ENCODE measurements around the gene PPM1B. TPM values are rescaled to one million over a fixed set of nuclear protein-coding genes. Genes with fewer than 3 reads are reported as not detected.

The PPM1B gene
- total RNA-seq (36.3 TPM), polyA plus RNA-seq (55.4 TPM)
- long read RNA-seq, donor 1, partial matches to known transcripts = 0 of 1 reads
- long read RNA-seq, donor 1, other reads (novel, unspliced or antisense) = 0 of 1 reads
- long read RNA-seq, donor 2, transcript PPM1B-201 (6 exons, 2,606 nt) = minor isoform, 10 of 23 reads
- long read RNA-seq, donor 2, transcript PPM1B-204 (6 exons, 3,877 nt) = major isoform, 13 of 23 reads
- long read RNA-seq, donor 2, partial matches to known transcripts = 0 of 23 reads
- long read RNA-seq, donor 2, other reads (novel, unspliced or antisense) = 0 of 23 reads
- long read RNA-seq, donor 3, transcript PPM1B-204 (6 exons, 3,877 nt) = minor isoform, 5 of 27 reads
- long read RNA-seq, donor 3, transcript PPM1B-201 (6 exons, 2,606 nt) = major isoform, 10 of 27 reads
- long read RNA-seq, donor 3, partial matches to known transcripts = 11 of 27 reads
- long read RNA-seq, donor 3, other reads (novel, unspliced or antisense) = 0 of 27 reads
- long read RNA-seq, donor 4, transcript PPM1B-201 (6 exons, 2,606 nt) = major isoform, 8 of 19 reads
- long read RNA-seq, donor 4, partial matches to known transcripts = 8 of 19 reads
- long read RNA-seq, donor 4, other reads (novel, unspliced or antisense) = 0 of 19 reads
- long read RNA-seq, donor 5, transcript PPM1B-201 (6 exons, 2,606 nt) = major isoform, 9 of 16 reads
- long read RNA-seq, donor 5, transcript PPM1B-204 (6 exons, 3,877 nt) = minor isoform, 6 of 16 reads
- long read RNA-seq, donor 5, partial matches to known transcripts = 0 of 16 reads
- long read RNA-seq, donor 5, other reads (novel, unspliced or antisense) = 0 of 16 reads
- long read RNA-seq, donor 6, transcript PPM1B-201 (6 exons, 2,606 nt) = major isoform, 5 of 8 reads
- long read RNA-seq, donor 6, partial matches to known transcripts = 0 of 8 reads
- long read RNA-seq, donor 6, other reads (novel, unspliced or antisense) = 0 of 8 reads
- long read RNA-seq, donor 7, transcript PPM1B-201 (6 exons, 2,606 nt) = major isoform, 9 of 21 reads
- long read RNA-seq, donor 7, partial matches to known transcripts = 9 of 21 reads
- long read RNA-seq, donor 7, other reads (novel, unspliced or antisense) = 0 of 21 reads
- long read RNA-seq, donor 8, partial matches to known transcripts = 0 of 3 reads
- long read RNA-seq, donor 8, other reads (novel, unspliced or antisense) = 0 of 3 reads
- long read RNA-seq, donor 9, partial matches to known transcripts = 8 of 12 reads
- long read RNA-seq, donor 9, other reads (novel, unspliced or antisense) = 0 of 12 reads
- long read RNA-seq, donor 10, transcript PPM1B-204 (6 exons, 3,877 nt) = minor isoform, 7 of 20 reads
- long read RNA-seq, donor 10, transcript PPM1B-201 (6 exons, 2,606 nt) = major isoform, 13 of 20 reads
- long read RNA-seq, donor 10, partial matches to known transcripts = 0 of 20 reads
- long read RNA-seq, donor 10, other reads (novel, unspliced or antisense) = 0 of 20 reads

- Histone ChIP-seq H3K4me1 (ENCODE audit: control insufficient read depth in 2 of 2, insufficient read depth in 2 of 2, low read length in 2 of 2) (no peaks in the 10 kb centered on the region), H3K36me3 (ENCODE audit: control insufficient read depth in 2 of 2, insufficient read depth in 2 of 2, low read length in 1 of 2) (peaks cover 0 to 4% of the 10 kb centered on the region in 2 donors)
- peak in 2 of 9 donors; percentile 19 to 97 for DNase-seq (ENCODE audit: low read depth in 6 of 9, low spot score in 9 of 9)
Measured at GRCh38 chr2:44168681-44169154, at the start of gene PPM1B. Gene PPM1B, plus strand, starts transcription at chr2:44168875. Its CDS starts 32,325 bp downstream, at chr2:44201200.

GRCh38 chr2:44119878-44120277, 48.8 kb upstream of the PPM1B start:
- DNase-seq (ENCODE audit: low read depth in 6 of 9, low spot score in 9 of 9) = no peak
- Histone ChIP-seq H3K9me3 (ENCODE audit: control insufficient read depth in 2 of 2, insufficient read depth in 1 of 2, low read length in 1 of 2) (no peaks in the 10 kb centered on the region), H3K27ac (ENCODE audit: low read depth in 1 of 2, low read length in 1 of 2) (no peak overlapping the region), H3K4me1 (ENCODE audit: control insufficient read depth in 2 of 2, insufficient read depth in 2 of 2, low read length in 2 of 2) (peaks cover 5 to 8% of the 10 kb centered on the region in 2 donors), H3K36me3 (ENCODE audit: control insufficient read depth in 2 of 2, insufficient read depth in 2 of 2, low read length in 1 of 2) (no peaks in the 10 kb centered on the region), H3K27me3 (ENCODE audit: control insufficient read depth in 2 of 2, insufficient read depth in 1 of 2, low read length in 1 of 2) (no peaks in the 10 kb centered on the region), H3K4me3 (ENCODE audit: low read length in 2 of 2) (no peak overlapping the region)

More at GRCh38 chr2:44168681-44169154, at the start of gene PPM1B:
- peak within 1 kb of the TSS; percentile 95 to 98 for H3K4me3 ChIP-seq (ENCODE audit: low read length in 2 of 2)
- H3K27ac ChIP-seq (ENCODE audit: low read depth in 1 of 2, low read length in 1 of 2) = peak within 1 kb of the TSS; percentile 99
- peaks cover 0 to 6% of the 10 kb centered on the region in 2 donors for H3K9me3 ChIP-seq (ENCODE audit: control insufficient read depth in 2 of 2, insufficient read depth in 1 of 2, low read length in 1 of 2)
- WGBS = under 1% methylated on average over 49 of the region's 49 CpGs
- no peaks in the 10 kb centered on the region for H3K27me3 ChIP-seq (ENCODE audit: control insufficient read depth in 2 of 2, insufficient read depth in 1 of 2, low read length in 1 of 2)

GRCh38 chr2:44120428-44120827, 48.2 kb upstream of the PPM1B start:
- H3K9me3 ChIP-seq (ENCODE audit: control insufficient read depth in 2 of 2, insufficient read depth in 1 of 2, low read length in 1 of 2) = no peaks in the 10 kb centered on the region
- H3K27me3 ChIP-seq (ENCODE audit: control insufficient read depth in 2 of 2, insufficient read depth in 1 of 2, low read length in 1 of 2) = no peaks in the 10 kb centered on the region
- no peaks in the 10 kb centered on the region for H3K36me3 ChIP-seq (ENCODE audit: control insufficient read depth in 2 of 2, insufficient read depth in 2 of 2, low read length in 1 of 2)
- peaks cover 5 to 8% of the 10 kb centered on the region in 2 donors for H3K4me1 ChIP-seq (ENCODE audit: control insufficient read depth in 2 of 2, insufficient read depth in 2 of 2, low read length in 2 of 2)
- 2% methylated on average over 2 of the region's 2 CpGs for WGBS
- H3K27ac ChIP-seq (ENCODE audit: low read depth in 1 of 2, low read length in 1 of 2) = no peak overlapping the region
- peak in 7 of 9 donors; percentile 13 to 77 (median 39) for DNase-seq (ENCODE audit: low read depth in 6 of 9, low spot score in 9 of 9)
- H3K4me3 ChIP-seq (ENCODE audit: low read length in 2 of 2) = no peak overlapping the region

- no peaks in the 10 kb centered on the region for H3K9me3 ChIP-seq (ENCODE audit: control insufficient read depth in 2 of 2, insufficient read depth in 1 of 2, low read length in 1 of 2)
- no peak overlapping the region for H3K27ac ChIP-seq (ENCODE audit: low read depth in 1 of 2, low read length in 1 of 2)
- peaks cover 5 to 8% of the 10 kb centered on the region in 2 donors for H3K4me1 ChIP-seq (ENCODE audit: control insufficient read depth in 2 of 2, insufficient read depth in 2 of 2, low read length in 2 of 2)
- H3K27me3 ChIP-seq (ENCODE audit: control insufficient read depth in 2 of 2, insufficient read depth in 1 of 2, low read length in 1 of 2) = no peaks in the 10 kb centered on the region
- no peaks in the 10 kb centered on the region for H3K36me3 ChIP-seq (ENCODE audit: control insufficient read depth in 2 of 2, insufficient read depth in 2 of 2, low read length in 1 of 2)
- over 99% methylated on average over 3 of the region's 3 CpGs for WGBS
- H3K4me3 ChIP-seq (ENCODE audit: low read length in 2 of 2) = no peak overlapping the region
- no peak for DNase-seq (ENCODE audit: low read depth in 6 of 9, low spot score in 9 of 9)
Measured at GRCh38 chr2:44121899-44122298, 46.8 kb upstream of the PPM1B start.

GRCh38 chr2:44124500-44124899, 44.2 kb upstream of the PPM1B start:
- peaks cover 5 to 8% of the 10 kb centered on the region in 2 donors for H3K4me1 ChIP-seq (ENCODE audit: control insufficient read depth in 2 of 2, insufficient read depth in 2 of 2, low read length in 2 of 2)
- no peaks in the 10 kb centered on the region for H3K27me3 ChIP-seq (ENCODE audit: control insufficient read depth in 2 of 2, insufficient read depth in 1 of 2, low read length in 1 of 2)
- 96% methylated on average over 5 of the region's 5 CpGs for WGBS
- H3K27ac ChIP-seq (ENCODE audit: low read depth in 1 of 2, low read length in 1 of 2) = no peak overlapping the region
- no peak for DNase-seq (ENCODE audit: low read depth in 6 of 9, low spot score in 9 of 9)
- H3K4me3 ChIP-seq (ENCODE audit: low read length in 2 of 2) = no peak overlapping the region
- no peaks in the 10 kb centered on the region for H3K36me3 ChIP-seq (ENCODE audit: control insufficient read depth in 2 of 2, insufficient read depth in 2 of 2, low read length in 1 of 2)
- H3K9me3 ChIP-seq (ENCODE audit: control insufficient read depth in 2 of 2, insufficient read depth in 1 of 2, low read length in 1 of 2) = no peaks in the 10 kb centered on the region

- Histone ChIP-seq H3K4me1 (ENCODE audit: control insufficient read depth in 2 of 2, insufficient read depth in 2 of 2, low read length in 2 of 2) (no peaks in the 10 kb centered on the region), H3K4me3 (ENCODE audit: low read length in 2 of 2) (no peak overlapping the region), H3K27ac (ENCODE audit: low read depth in 1 of 2, low read length in 1 of 2) (no peak overlapping the region), H3K36me3 (ENCODE audit: control insufficient read depth in 2 of 2, insufficient read depth in 2 of 2, low read length in 1 of 2) (no peaks in the 10 kb centered on the region), H3K9me3 (ENCODE audit: control insufficient read depth in 2 of 2, insufficient read depth in 1 of 2, low read length in 1 of 2) (no peaks in the 10 kb centered on the region), H3K27me3 (ENCODE audit: control insufficient read depth in 2 of 2, insufficient read depth in 1 of 2, low read length in 1 of 2) (no peaks in the 10 kb centered on the region)
- DNase-seq (ENCODE audit: low read depth in 6 of 9, low spot score in 9 of 9) = no peak
- 54% methylated on average over 5 of the region's 5 CpGs for WGBS
Measured at GRCh38 chr2:44126106-44126797, 42.4 kb upstream of the PPM1B start.

GRCh38 chr2:44130441-44130840, 38.2 kb upstream of the PPM1B start:
- Histone ChIP-seq H3K4me1 (ENCODE audit: control insufficient read depth in 2 of 2, insufficient read depth in 2 of 2, low read length in 2 of 2) (no peaks in the 10 kb centered on the region), H3K27me3 (ENCODE audit: control insufficient read depth in 2 of 2, insufficient read depth in 1 of 2, low read length in 1 of 2) (no peaks in the 10 kb centered on the region), H3K4me3 (ENCODE audit: low read length in 2 of 2) (no peak overlapping the region), H3K27ac (ENCODE audit: low read depth in 1 of 2, low read length in 1 of 2) (no peak overlapping the region), H3K9me3 (ENCODE audit: control insufficient read depth in 2 of 2, insufficient read depth in 1 of 2, low read length in 1 of 2) (no peaks in the 10 kb centered on the region), H3K36me3 (ENCODE audit: control insufficient read depth in 2 of 2, insufficient read depth in 2 of 2, low read length in 1 of 2) (no peaks in the 10 kb centered on the region)
- WGBS = 80% methylated on average over 4 of the region's 4 CpGs
- DNase-seq (ENCODE audit: low read depth in 6 of 9, low spot score in 9 of 9) = no peak

GRCh38 chr2:44131177-44131576, 37.5 kb upstream of the PPM1B start:
- no peaks in the 10 kb centered on the region for H3K9me3 ChIP-seq (ENCODE audit: control insufficient read depth in 2 of 2, insufficient read depth in 1 of 2, low read length in 1 of 2)
- no peaks in the 10 kb centered on the region for H3K36me3 ChIP-seq (ENCODE audit: control insufficient read depth in 2 of 2, insufficient read depth in 2 of 2, low read length in 1 of 2)
- no peak overlapping the region for H3K4me3 ChIP-seq (ENCODE audit: low read length in 2 of 2)
- no peaks in the 10 kb centered on the region for H3K27me3 ChIP-seq (ENCODE audit: control insufficient read depth in 2 of 2, insufficient read depth in 1 of 2, low read length in 1 of 2)
- DNase-seq (ENCODE audit: low read depth in 6 of 9, low spot score in 9 of 9) = no peak
- H3K4me1 ChIP-seq (ENCODE audit: control insufficient read depth in 2 of 2, insufficient read depth in 2 of 2, low read length in 2 of 2) = no peaks in the 10 kb centered on the region
- no peak overlapping the region for H3K27ac ChIP-seq (ENCODE audit: low read depth in 1 of 2, low read length in 1 of 2)
